ENCODE measurements around the gene OPN4. TPM values are rescaled to one million over a fixed set of nuclear protein-coding genes. Genes with fewer than 3 reads are reported as not detected.

OPN4 gene
- total RNA-seq, 2 experiments from 2014 or later = not detected

DNA sequence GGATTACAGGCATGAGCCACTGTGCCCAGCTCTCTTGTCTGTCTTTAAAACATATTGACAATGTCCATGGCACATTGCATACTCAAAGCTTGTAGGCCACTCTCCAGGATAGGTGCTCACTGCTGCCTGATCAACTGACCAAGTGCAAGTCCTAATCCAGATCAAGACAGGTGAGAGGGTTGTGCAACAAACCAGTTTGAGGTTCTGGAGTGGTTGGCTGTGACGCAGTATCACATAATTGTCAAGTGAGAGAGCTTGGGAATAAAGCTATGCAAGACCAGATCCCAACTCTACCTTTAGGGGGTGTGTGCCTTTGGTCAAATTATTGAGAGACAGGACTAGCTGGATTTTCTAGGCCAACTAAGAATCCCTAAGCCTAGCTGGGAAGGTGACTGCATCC lies 43.0 kb upstream of the OPN4 start:
- Histone ChIP-seq H3K4me3 (ENCODE audit: low read depth, low read length, poor library complexity, severe bottlenecking) (no peak overlapping the region), H3K9me3 (ENCODE audit: low read length) (no peaks in the 10 kb centered on the region), H3K4me2 (ENCODE audit: low read length) (no peak overlapping the region), H3K4me1 (ENCODE audit: insufficient read depth, low read length, poor library complexity, severe bottlenecking) (no peaks in the 10 kb centered on the region), H3K36me3 (ENCODE audit: insufficient read depth, low read length) (no peaks in the 10 kb centered on the region), H4K20me1 (ENCODE audit: insufficient read depth, low read length) (no peaks in the 10 kb centered on the region), H2AFZ (ENCODE audit: low read length) (no peak overlapping the region), H3K27ac (ENCODE audit: low read depth, low read length, poor library complexity, severe bottlenecking) (no peak overlapping the region), H3K79me2 (ENCODE audit: insufficient read depth, low read depth, low read length) (no peaks in the 10 kb centered on the region), H3K9me2 (ENCODE audit: insufficient read depth, low read length) (no peaks in the 10 kb centered on the region; the same call in 1 of the 2 replicates)
- no peak for TF ChIP-seq CTCF (conservative IDR thresholded peaks at IDR 0.05; ENCODE audit: low read length)
- TF ChIP-seq EZH2phosphoT487 (IDR thresholded peaks at IDR 0.05; ENCODE audit: borderline replicate concordance, low read depth, low read length) = no peak
- no TSS peak for BruUV-seq (replicated peaks)
- POLR2A ChIA-PET = interaction anchor here (0.7 kb wide), 1 partner anchor 169 kb away, joined by 3 read pairs; no protein-coding TSS in a partner anchor
- intact Hi-C loops (cut with micrococcal nuclease; ENCODE audit: unreplicated experiment) = no loop called here
- DNase-seq (ENCODE audit: low spot score) = no peak
- CTCF ChIA-PET (ENCODE audit: unreplicated experiment) = no interaction called here

DNA sequence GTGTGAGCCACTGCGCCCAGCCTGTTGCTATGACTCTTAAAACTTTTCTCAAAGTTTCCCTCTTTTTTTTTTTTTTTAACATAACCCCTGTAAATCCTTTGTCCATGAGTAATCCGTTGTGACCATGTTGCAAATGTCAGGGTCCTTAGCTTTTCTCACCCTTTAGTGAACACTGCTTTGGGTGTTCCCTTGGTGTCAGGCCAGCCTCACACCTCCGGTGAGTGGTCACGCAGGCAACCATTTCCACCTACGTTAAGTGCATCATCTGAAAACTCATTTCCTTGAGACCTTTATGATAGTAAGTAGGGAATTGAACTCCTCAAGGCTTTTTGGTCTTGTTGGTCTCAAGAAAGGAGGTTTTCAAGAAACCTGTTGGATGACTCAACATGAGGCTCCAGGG lies 41.3 kb upstream of the OPN4 start:
- no peaks in the 10 kb centered on the region for H3K36me3 ChIP-seq (ENCODE audit: insufficient read depth, low read length)
- no peak overlapping the region for H3K4me2 ChIP-seq (ENCODE audit: low read length)
- no peak overlapping the region for H3K27ac ChIP-seq (ENCODE audit: low read depth, low read length, poor library complexity, severe bottlenecking)
- H3K79me2 ChIP-seq (ENCODE audit: insufficient read depth, low read depth, low read length) = no peaks in the 10 kb centered on the region
- H3K9me2 ChIP-seq (ENCODE audit: insufficient read depth, low read length) = no peaks in the 10 kb centered on the region; the same call in 1 of the 2 replicates
- CTCF ChIA-PET (ENCODE audit: unreplicated experiment) = no interaction called here
- intact Hi-C loops (cut with micrococcal nuclease; ENCODE audit: unreplicated experiment) = no loop called here
- no peak for DNase-seq (ENCODE audit: low spot score)
- POLR2A ChIA-PET = interaction anchor here (0.7 kb wide), 1 partner anchor 16 kb away, joined by 3 read pairs; no protein-coding TSS in a partner anchor
- H3K9me3 ChIP-seq (ENCODE audit: low read length) = no peaks in the 10 kb centered on the region
- no TSS peak for BruUV-seq (replicated peaks)
- TF ChIP-seq CTCF (conservative IDR thresholded peaks at IDR 0.05; ENCODE audit: low read length) = no peak
- no peak for TF ChIP-seq EZH2phosphoT487 (IDR thresholded peaks at IDR 0.05; ENCODE audit: borderline replicate concordance, low read depth, low read length)
- no peaks in the 10 kb centered on the region for H3K4me1 ChIP-seq (ENCODE audit: insufficient read depth, low read length, poor library complexity, severe bottlenecking)
- H4K20me1 ChIP-seq (ENCODE audit: insufficient read depth, low read length) = no peaks in the 10 kb centered on the region
- H3K4me3 ChIP-seq (ENCODE audit: low read depth, low read length, poor library complexity, severe bottlenecking) = no peak overlapping the region
- H2AFZ ChIP-seq (ENCODE audit: low read length) = no peak overlapping the region

DNA sequence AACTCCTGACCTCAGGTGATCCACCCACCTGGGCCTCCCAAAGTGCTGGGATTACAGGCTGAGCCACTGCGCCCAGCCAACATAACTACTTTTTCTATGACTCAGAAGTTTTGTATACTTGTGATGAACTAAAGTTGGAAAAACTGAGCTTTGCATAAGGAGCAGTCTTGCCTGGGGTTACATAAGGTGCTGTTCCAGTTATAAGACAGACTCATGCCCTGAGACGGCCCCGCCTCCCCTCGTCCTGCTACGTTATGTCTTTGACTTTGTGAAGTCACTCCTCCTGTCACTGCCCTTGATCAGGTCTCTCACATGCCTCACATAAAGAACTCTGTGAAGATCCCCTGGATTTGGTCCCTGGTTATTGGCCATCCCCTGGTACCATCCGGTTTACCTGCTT lies 40.4 kb upstream of the OPN4 start:
- BruUV-seq (replicated peaks) = no TSS peak
- Histone ChIP-seq H3K36me3 (ENCODE audit: insufficient read depth, low read length) (no peaks in the 10 kb centered on the region), H2AFZ (ENCODE audit: low read length) (peak overlapping the region; percentile 76; the same call in 1 of the 2 replicates), H3K4me2 (ENCODE audit: low read length) (no peak overlapping the region), H3K9me2 (ENCODE audit: insufficient read depth, low read length) (no peaks in the 10 kb centered on the region; the same call in 1 of the 2 replicates), H4K20me1 (ENCODE audit: insufficient read depth, low read length) (no peaks in the 10 kb centered on the region), H3K79me2 (ENCODE audit: insufficient read depth, low read depth, low read length) (no peaks in the 10 kb centered on the region), H3K9me3 (ENCODE audit: low read length) (no peaks in the 10 kb centered on the region), H3K4me3 (ENCODE audit: low read depth, low read length, poor library complexity, severe bottlenecking) (no peak overlapping the region), H3K4me1 (ENCODE audit: insufficient read depth, low read length, poor library complexity, severe bottlenecking) (no peaks in the 10 kb centered on the region), H3K27ac (ENCODE audit: low read depth, low read length, poor library complexity, severe bottlenecking) (no peak overlapping the region)
- POLR2A ChIA-PET = no interaction called here
- CTCF ChIA-PET (ENCODE audit: unreplicated experiment) = no interaction called here
- DNase-seq (ENCODE audit: low spot score) = no peak
- TF ChIP-seq CTCF (conservative IDR thresholded peaks at IDR 0.05; ENCODE audit: low read length) (no peak), EZH2phosphoT487 (IDR thresholded peaks at IDR 0.05; ENCODE audit: borderline replicate concordance, low read depth, low read length) (no peak)
- intact Hi-C loops (cut with micrococcal nuclease; ENCODE audit: unreplicated experiment) = no loop called here

Data from OCI-LY7 (cell line).